ENCODE measurements around the gene ARHGEF10L.

GRCh38 chr1:17515902-17516301 lies 23.6 kb upstream of the ARHGEF10L start:
- TF ChIP-seq CTCF (optimal IDR thresholded peaks at IDR 0.05 in 1 of 3, IDR thresholded peaks at IDR 0.05 in 1 of 3, conservative IDR thresholded peaks at IDR 0.05 in 1 of 3; ENCODE audit: extremely low read depth in 1 of 3, insufficient read depth in 2 of 3, low read length in 3 of 3) (no peak), EZH2 (IDR thresholded peaks at IDR 0.05; ENCODE audit: low read length) (no peak)

Data from keratinocyte (primary cell).